Hepatocyte (in vitro differentiated cells): ENCODE data around the gene USHBP1. TPM values are rescaled to one million over a fixed set of nuclear protein-coding genes. Genes with fewer than 3 reads are reported as not detected.
A peak's percentile ranks its signal among the peaks of the same experiment; 100 is the strongest.

ENCODE experiments used
- DNase-seq: peaks from one replicate; pipeline ENCODE4 v3.0.0-alpha.2; 2016; ENCODE audit warnings: low spot score
- H2AFZ ChIP-seq: fragments of 200-600 bp; sonication (generic); 2 replicates; pipeline ENCODE4 v1.6.0; 2016; ENCODE audit warnings: antibody characterized with exemption, mild to moderate bottlenecking
- H3K27ac ChIP-seq: fragments of 200-600 bp; sonication (generic); 2 replicates; pipeline ENCODE4 v1.5.1; 2016; ENCODE audit warnings: mild to moderate bottlenecking
- H3K27me3 ChIP-seq: fragments of 200-600 bp; sonication (generic); 2 replicates; pipeline ENCODE4 v1.6.1; 2016
- H3K36me3 ChIP-seq: fragments of 200-600 bp; sonication (generic); replicated peaks from 2 replicates; pipeline ENCODE4 v1.5.1; 2016; ENCODE audit warnings: low read depth; ENCODE audit not compliant: insufficient read depth
- H3K4me1 ChIP-seq: fragments of 200-600 bp; sonication (generic); 2 replicates; pipeline ENCODE4 v1.5.1; 2016; ENCODE audit warnings: mild to moderate bottlenecking, moderate library complexity; ENCODE audit not compliant: insufficient read depth
- H3K4me2 ChIP-seq: fragments of 200-600 bp; sonication (generic); 2 replicates; pipeline ENCODE4 v1.6.0; 2016
- H3K4me3 ChIP-seq: fragments of 200-600 bp; sonication (generic); 2 replicates; pipeline ENCODE4 v1.5.1; 2016; ENCODE audit warnings: mild to moderate bottlenecking
- H3K79me2 ChIP-seq: fragments of 200-600 bp; sonication (generic); 2 replicates; pipeline ENCODE4 v1.6.0; 2017; ENCODE audit warnings: mild to moderate bottlenecking
- H3K9me2 ChIP-seq: fragments of 200-600 bp; sonication (generic); replicated peaks from 2 replicates; pipeline ENCODE4 v1.6.0; 2017; ENCODE audit warnings: mild to moderate bottlenecking; ENCODE audit not compliant: insufficient read depth
- H3K9me3 ChIP-seq: fragments of 200-600 bp; sonication (generic); 2 replicates; pipeline ENCODE4 v1.5.1; 2016; ENCODE audit warnings: low read depth, mild to moderate bottlenecking
- H4K20me1 ChIP-seq: fragments of 200-600 bp; sonication (generic); 2 replicates; pipeline ENCODE4 v1.6.0; 2016; ENCODE audit warnings: mild to moderate bottlenecking; ENCODE audit not compliant: insufficient read depth, poor library complexity, severe bottlenecking
- EZH2 ChIP-seq: fragments of 200-600 bp; sonication (generic); IDR thresholded peaks from 2 replicates; pipeline ENCODE4 v1.6.1; 2016; ENCODE audit warnings: antibody characterized with exemption, mild to moderate bottlenecking, borderline replicate concordance
- EZH2phosphoT487 ChIP-seq: fragments of 200-600 bp; sonication (generic); IDR thresholded peaks from one replicate; pipeline ENCODE4 v1.6.1; 2018; ENCODE audit warnings: antibody characterized with exemption, mild to moderate bottlenecking, low read depth, moderate library complexity; ENCODE audit not compliant: unreplicated experiment, severe bottlenecking
- WGBS: methylation state at CpG from one replicate; pipeline ENCODE4 v1.1.6; 2016; ENCODE audit warnings: low lambda C conversion rate; ENCODE audit errors: missing lambda C conversion rate; 5-methylcytosine and 5-hydroxymethylcytosine counted together
- polyA plus RNA-seq: library from polyadenylated mRNA; unstranded; fragments of >200 nt; fragmentation: Nextera tagmentation; extraction: Ambion mirVana; gene quantifications from 2 replicates; pipeline ENCODE4 v1.2.1, GENCODE V29; 2016
- total RNA-seq: library from RNA; depleted of rRNA; stranded (reverse); fragments of >200 nt; gene quantifications from 2 replicates; pipeline ENCODE4 v1.2.3, GENCODE V29; 2014
- TF ChIP-seq, protein P1 (sequence below): fragments of 200-600 bp; sonication (generic); IDR thresholded peaks from 2 replicates; pipeline ENCODE4 v1.5.1; 2016; ENCODE audit warnings: antibody characterized with exemption, mild to moderate bottlenecking; ENCODE audit not compliant: poor library complexity

USHBP1 gene
- total and polyA plus RNA-seq, 2 experiments from 2014 or later: 0.98 TPM; not detected in 1

- Histone ChIP-seq H3K4me2 (no peak overlapping the region), H3K27ac (no peak overlapping the region), H3K9me3 (no peaks in the 10 kb centered on the region), H3K4me1 (peaks cover 27% of the 10 kb centered on the region), H3K27me3 (no peaks in the 10 kb centered on the region), H3K4me3 (no peak overlapping the region), H4K20me1 (peaks cover 7% of the 10 kb centered on the region), H3K9me2 (no peaks in the 10 kb centered on the region), H3K36me3 (no peaks in the 10 kb centered on the region), H2AFZ (no peak overlapping the region), H3K79me2 (peaks cover 48% of the 10 kb centered on the region)
- WGBS: 77% methylated on average over 8 of the region's 8 CpGs
- DNase-seq: peak; percentile 3
- TF ChIP-seq, protein P1, sequence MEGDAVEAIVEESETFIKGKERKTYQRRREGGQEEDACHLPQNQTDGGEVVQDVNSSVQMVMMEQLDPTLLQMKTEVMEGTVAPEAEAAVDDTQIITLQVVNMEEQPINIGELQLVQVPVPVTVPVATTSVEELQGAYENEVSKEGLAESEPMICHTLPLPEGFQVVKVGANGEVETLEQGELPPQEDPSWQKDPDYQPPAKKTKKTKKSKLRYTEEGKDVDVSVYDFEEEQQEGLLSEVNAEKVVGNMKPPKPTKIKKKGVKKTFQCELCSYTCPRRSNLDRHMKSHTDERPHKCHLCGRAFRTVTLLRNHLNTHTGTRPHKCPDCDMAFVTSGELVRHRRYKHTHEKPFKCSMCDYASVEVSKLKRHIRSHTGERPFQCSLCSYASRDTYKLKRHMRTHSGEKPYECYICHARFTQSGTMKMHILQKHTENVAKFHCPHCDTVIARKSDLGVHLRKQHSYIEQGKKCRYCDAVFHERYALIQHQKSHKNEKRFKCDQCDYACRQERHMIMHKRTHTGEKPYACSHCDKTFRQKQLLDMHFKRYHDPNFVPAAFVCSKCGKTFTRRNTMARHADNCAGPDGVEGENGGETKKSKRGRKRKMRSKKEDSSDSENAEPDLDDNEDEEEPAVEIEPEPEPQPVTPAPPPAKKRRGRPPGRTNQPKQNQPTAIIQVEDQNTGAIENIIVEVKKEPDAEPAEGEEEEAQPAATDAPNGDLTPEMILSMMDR: no peak
- TF ChIP-seq EZH2: no peak
- no peak for TF ChIP-seq EZH2phosphoT487
Measured at GRCh38 chr19:17307876-17308377, 43.4 kb upstream of the USHBP1 start.

DNA sequence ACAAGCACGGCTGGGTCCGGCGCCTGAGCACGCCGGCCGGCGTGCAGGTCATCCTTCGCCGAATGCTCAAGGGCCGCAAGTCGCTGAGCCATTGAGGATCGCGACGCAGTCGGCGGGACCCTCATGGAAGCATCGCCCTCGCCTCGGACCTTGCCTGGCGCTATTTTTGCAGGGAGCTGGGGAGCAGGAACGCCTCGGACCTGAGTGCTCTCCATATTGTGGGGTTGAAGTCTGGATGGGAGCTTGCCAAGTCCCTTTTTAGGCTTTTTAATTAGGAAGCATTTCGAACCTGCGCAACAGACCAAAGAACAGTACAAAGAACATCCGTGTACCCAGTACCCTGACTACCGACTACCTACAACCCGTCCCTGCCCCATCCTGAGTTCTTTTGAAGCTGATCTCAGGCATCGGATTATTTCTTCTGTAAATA, 41.8 kb upstream of the USHBP1 start:
- Histone ChIP-seq H3K9me2 (no peaks in the 10 kb centered on the region), H3K4me2 (peak overlapping the region; percentile 94), H3K79me2 (peaks cover 44% of the 10 kb centered on the region), H3K4me1 (peaks cover 25% of the 10 kb centered on the region), H3K36me3 (no peaks in the 10 kb centered on the region), H3K9me3 (no peaks in the 10 kb centered on the region), H4K20me1 (no peaks in the 10 kb centered on the region), H3K27ac (peak overlapping the region; percentile 84), H3K4me3 (peak overlapping the region; percentile 46), H3K27me3 (no peaks in the 10 kb centered on the region), H2AFZ (peak overlapping the region; percentile 40)
- DNase-seq: no peak
- TF ChIP-seq, protein P1: no peak
- TF ChIP-seq EZH2phosphoT487 (no peak), EZH2 (no peak)
- WGBS: 7% methylated on average over 28 of the region's 28 CpGs

GRCh38 chr19:17305517-17306284, 41.2 kb upstream of the USHBP1 start, which contains the start of gene MRPL34:
Gene MRPL34 (plus strand): TSS chr19:17305872. CDS start chr19:17305893, 21 bp downstream.
- peak; percentile 99 for DNase-seq
- no peaks in the 10 kb centered on the region for H3K27me3 ChIP-seq
- no peaks in the 10 kb centered on the region for H3K9me2 ChIP-seq
- H2AFZ ChIP-seq: peak within 1 kb of the TSS; percentile 40
- H4K20me1 ChIP-seq: no peaks in the 10 kb centered on the region
- H3K4me1 ChIP-seq: peaks cover 23% of the 10 kb centered on the region
- H3K9me3 ChIP-seq: no peaks in the 10 kb centered on the region
- WGBS: under 1% methylated on average over 55 of the region's 55 CpGs
- H3K79me2 ChIP-seq: peaks cover 38% of the 10 kb centered on the region
- peak within 1 kb of the TSS; percentile 84 for H3K27ac ChIP-seq
- TF ChIP-seq EZH2: no peak
- TF ChIP-seq, protein P1: peak; percentile 92
- no peak for TF ChIP-seq EZH2phosphoT487
- H3K36me3 ChIP-seq: no peaks in the 10 kb centered on the region
- peak within 1 kb of the TSS; percentile 94 for H3K4me2 ChIP-seq
- H3K4me3 ChIP-seq: peak within 1 kb of the TSS; percentile 46
